MM.1S (cell line): Measurements from ENCODE around the gene CCDC152.

Experiments used
- EZH2 ChIP-seq: fragments of 300-600 bp; sonication (generic); optimal IDR thresholded peaks from 2 replicates; pipeline ENCODE3; 2017; ENCODE audit warnings: low read depth, mild to moderate bottlenecking, antibody characterized with exemption, low read length, mixed read lengths
- EZH2phosphoT487 ChIP-seq: fragments of 300-600 bp; sonication (generic); IDR thresholded peaks from 2 replicates; pipeline ENCODE4 v1.6.1; 2018; ENCODE audit warnings: antibody characterized with exemption, low read length
- TF ChIP-seq, protein P1 (sequence below): fragments of 300-600 bp; sonication (generic); IDR thresholded peaks from 2 replicates; pipeline ENCODE4 v1.5.1; 2016; ENCODE audit warnings: antibody characterized with exemption, low read length, mixed read lengths

DNA sequence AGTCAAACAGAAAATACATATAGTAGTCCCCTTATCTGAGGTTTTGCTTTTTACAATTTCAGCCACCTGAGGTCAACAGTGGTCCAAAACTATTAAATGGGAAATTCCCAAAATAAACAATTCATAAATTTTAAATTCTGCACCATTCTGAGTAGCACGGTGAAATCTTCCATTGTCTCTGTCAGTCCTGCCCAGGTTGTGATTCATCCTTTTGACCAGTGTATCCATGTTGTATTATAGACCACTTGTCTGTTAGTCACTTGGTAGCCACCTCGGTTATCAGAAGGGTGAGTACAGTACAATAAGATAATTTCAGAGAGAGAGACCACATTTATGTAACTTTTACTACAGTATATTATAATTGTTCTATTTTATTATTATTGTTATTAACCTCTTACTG lies 2.8 kb downstream of the CCDC152 start:
- TF ChIP-seq, protein P1, sequence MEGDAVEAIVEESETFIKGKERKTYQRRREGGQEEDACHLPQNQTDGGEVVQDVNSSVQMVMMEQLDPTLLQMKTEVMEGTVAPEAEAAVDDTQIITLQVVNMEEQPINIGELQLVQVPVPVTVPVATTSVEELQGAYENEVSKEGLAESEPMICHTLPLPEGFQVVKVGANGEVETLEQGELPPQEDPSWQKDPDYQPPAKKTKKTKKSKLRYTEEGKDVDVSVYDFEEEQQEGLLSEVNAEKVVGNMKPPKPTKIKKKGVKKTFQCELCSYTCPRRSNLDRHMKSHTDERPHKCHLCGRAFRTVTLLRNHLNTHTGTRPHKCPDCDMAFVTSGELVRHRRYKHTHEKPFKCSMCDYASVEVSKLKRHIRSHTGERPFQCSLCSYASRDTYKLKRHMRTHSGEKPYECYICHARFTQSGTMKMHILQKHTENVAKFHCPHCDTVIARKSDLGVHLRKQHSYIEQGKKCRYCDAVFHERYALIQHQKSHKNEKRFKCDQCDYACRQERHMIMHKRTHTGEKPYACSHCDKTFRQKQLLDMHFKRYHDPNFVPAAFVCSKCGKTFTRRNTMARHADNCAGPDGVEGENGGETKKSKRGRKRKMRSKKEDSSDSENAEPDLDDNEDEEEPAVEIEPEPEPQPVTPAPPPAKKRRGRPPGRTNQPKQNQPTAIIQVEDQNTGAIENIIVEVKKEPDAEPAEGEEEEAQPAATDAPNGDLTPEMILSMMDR = no peak
- TF ChIP-seq EZH2phosphoT487 (no peak), EZH2 (no peak)
